ENCODE results near the gene TAS2R60. TPM values are rescaled to one million over a fixed set of nuclear protein-coding genes. Genes with fewer than 3 reads are reported as not detected.

Gene TAS2R60
- polyA plus RNA-seq, 1 of the 3 experiments (the other 2 are of a cell fraction): not detected

- WGBS (ENCODE audit: low lambda C conversion rate): 64% methylated on average over 3 of the region's 3 CpGs
- no peaks in the 10 kb centered on the region for H3K36me3 ChIP-seq (replicated peaks in 1 of 2; ENCODE audit: control insufficient read depth in 1 of 2, insufficient read depth in 2 of 2, low read length in 1 of 2)
- ChIA-PET CTCF (no interaction called here), POLR2A (no interaction called here)
- 0 out of 2 replicates have a peak, but pooled peaks cover 2% of the 10 kb centered on the region for H3K9me2 ChIP-seq
- H3K4me1 ChIP-seq (ENCODE audit: control insufficient read depth in 1 of 2, insufficient read depth in 2 of 2, low read depth in 1 of 2, low read length in 1 of 2): peaks cover 0 to 25% of the 10 kb centered on the region in 2 experiments; a peak in 3 of 4 replicates
- TF ChIP-seq FOSL2 (IDR thresholded peaks at IDR 0.05; ENCODE audit: borderline replicate concordance, low read depth): no peak
- no peak for TF ChIP-seq NFIC (IDR thresholded peaks at IDR 0.05; ENCODE audit: borderline replicate concordance)
- TF ChIP-seq RFX5 (IDR thresholded peaks at IDR 0.05; ENCODE audit: low read length): no peak
- TF ChIP-seq FOXJ3 (CRISPR knock-in tag; IDR thresholded peaks at IDR 0.05): no peak
- TF ChIP-seq RXRA (IDR thresholded peaks at IDR 0.05; ENCODE audit: borderline replicate concordance, low read depth): no peak
- no peak for TF ChIP-seq IRF3 (IDR thresholded peaks at IDR 0.05; ENCODE audit: low read depth, low read length)
- no peak for TF ChIP-seq SMC3 (IDR thresholded peaks at IDR 0.05; ENCODE audit: low read depth, low read length)
- no peak for TF ChIP-seq YY1 (IDR thresholded peaks at IDR 0.05; ENCODE audit: low read depth)
- no peak for TF ChIP-seq CTCF (IDR thresholded peaks at IDR 0.05)
- TF ChIP-seq USF2 (IDR thresholded peaks at IDR 0.05; ENCODE audit: borderline replicate concordance, low read depth, low read length): no peak
- no peak for TF ChIP-seq FOXM1 (IDR thresholded peaks at IDR 0.05; ENCODE audit: low read depth)
- no peaks in the 10 kb centered on the region for H4K20me1 ChIP-seq (ENCODE audit: insufficient read depth)
- H3F3A ChIP-seq (replicated peaks; ENCODE audit: insufficient read depth): peaks cover 6% of the 10 kb centered on the region
- no peak overlapping the region for H3K4me2 ChIP-seq
- no peaks in the 10 kb centered on the region for H3K9me3 ChIP-seq
- no peaks in the 10 kb centered on the region for H3K79me2 ChIP-seq (ENCODE audit: insufficient read depth)
- H3K4me3 ChIP-seq (ENCODE audit: low read depth in 2 of 2, low read length in 1 of 2): no peak overlapping the region
- peak overlapping the region; percentile 66 for H2AFZ ChIP-seq (ENCODE audit: low read depth)
- H3K27ac ChIP-seq (ENCODE audit: low read depth in 2 of 2, low read length in 1 of 2): peak overlapping the region in 1 of 2 experiments; percentile 56; a peak in 1 of 4 replicates
- H3K27me3 ChIP-seq (ENCODE audit: insufficient read depth): no peaks in the 10 kb centered on the region
- no peak overlapping the region for H3K9ac ChIP-seq
- no peak for DNase-seq
Observed at GRCh38 chr7:143484119-143484518, 40.9 kb downstream of the TAS2R60 start.

- Histone ChIP-seq H3K27ac (ENCODE audit: low read depth in 2 of 2, low read length in 1 of 2) (peak overlapping the region; percentile 28 to 56; a peak in 3 of 4 replicates), H3K9ac (no peak overlapping the region), H3K9me2 (0 out of 2 replicates have a peak, but pooled peaks cover 2% of the 10 kb centered on the region), H2AFZ (ENCODE audit: low read depth) (0 out of 2 replicates have a peak overlapping the region, but pooled peaks have one; percentile 32), H3F3A (replicated peaks; ENCODE audit: insufficient read depth) (peaks cover 13% of the 10 kb centered on the region), H3K36me3 (replicated peaks in 1 of 2; ENCODE audit: control insufficient read depth in 1 of 2, insufficient read depth in 2 of 2, low read length in 1 of 2) (no peaks in the 10 kb centered on the region), H3K4me3 (ENCODE audit: low read depth in 2 of 2, low read length in 1 of 2) (no peak overlapping the region), H3K4me2 (no peak overlapping the region), H4K20me1 (ENCODE audit: insufficient read depth) (no peaks in the 10 kb centered on the region), H3K27me3 (ENCODE audit: insufficient read depth) (no peaks in the 10 kb centered on the region), H3K4me1 (ENCODE audit: control insufficient read depth in 1 of 2, insufficient read depth in 2 of 2, low read depth in 1 of 2, low read length in 1 of 2) (peaks cover 0 to 25% of the 10 kb centered on the region in 2 experiments; a peak in 3 of 4 replicates), H3K79me2 (ENCODE audit: insufficient read depth) (no peaks in the 10 kb centered on the region), H3K9me3 (no peaks in the 10 kb centered on the region)
- ChIA-PET CTCF (no interaction called here), POLR2A (no interaction called here)
- TF ChIP-seq TEAD4 (IDR thresholded peaks at IDR 0.05; ENCODE audit: borderline replicate concordance, insufficient read depth) (no peak), NRF1 (IDR thresholded peaks at IDR 0.05; ENCODE audit: low read depth, low read length) (no peak), RAD21 (IDR thresholded peaks at IDR 0.05; ENCODE audit: low read length) (no peak), RXRA (IDR thresholded peaks at IDR 0.05; ENCODE audit: borderline replicate concordance, low read depth) (no peak), SIN3A (IDR thresholded peaks at IDR 0.05; ENCODE audit: borderline replicate concordance, low read depth, low read length) (no peak), USF2 (IDR thresholded peaks at IDR 0.05; ENCODE audit: borderline replicate concordance, low read depth, low read length) (no peak), POLR2AphosphoS5 (IDR thresholded peaks at IDR 0.05; ENCODE audit: low read depth, low read length) (no peak), CHD2 (IDR thresholded peaks at IDR 0.05; ENCODE audit: low read length, partially characterized antibody) (no peak), NFIC (IDR thresholded peaks at IDR 0.05; ENCODE audit: borderline replicate concordance) (no peak), GATA2 (CRISPR knock-in tag; IDR thresholded peaks at IDR 0.05) (no peak), FOXJ3 (CRISPR knock-in tag; IDR thresholded peaks at IDR 0.05) (no peak), TCF12 (IDR thresholded peaks at IDR 0.05) (no peak)
- DNase-seq: no peak
Observed at GRCh38 chr7:143485094-143485493, 41.8 kb downstream of the TAS2R60 start.
